ENCODE results near the gene PEX6.

DNA sequence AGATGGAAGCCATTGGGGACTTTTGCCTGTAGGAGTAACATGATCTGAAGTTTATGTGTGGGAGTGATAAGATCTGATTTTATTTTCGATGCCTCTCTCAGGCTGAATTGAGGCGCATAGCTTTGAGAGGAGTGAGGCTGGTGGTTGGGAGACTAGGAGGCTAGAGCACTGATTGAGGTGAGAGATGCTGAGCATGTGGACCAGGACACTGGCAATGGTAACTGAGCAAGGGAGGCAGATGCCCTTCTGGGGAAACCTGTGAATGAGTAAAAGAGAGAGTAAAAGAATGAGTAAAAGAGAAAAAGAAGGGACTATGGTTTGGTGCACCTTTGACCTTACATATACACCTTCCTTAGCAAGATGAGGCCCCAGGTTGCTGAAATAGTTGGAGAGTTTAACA lies 45.5 kb upstream of the PEX6 start:
- TF ChIP-seq POLR2A (IDR thresholded peaks at IDR 0.05) = no peak
- TF ChIP-seq, protein P1, sequence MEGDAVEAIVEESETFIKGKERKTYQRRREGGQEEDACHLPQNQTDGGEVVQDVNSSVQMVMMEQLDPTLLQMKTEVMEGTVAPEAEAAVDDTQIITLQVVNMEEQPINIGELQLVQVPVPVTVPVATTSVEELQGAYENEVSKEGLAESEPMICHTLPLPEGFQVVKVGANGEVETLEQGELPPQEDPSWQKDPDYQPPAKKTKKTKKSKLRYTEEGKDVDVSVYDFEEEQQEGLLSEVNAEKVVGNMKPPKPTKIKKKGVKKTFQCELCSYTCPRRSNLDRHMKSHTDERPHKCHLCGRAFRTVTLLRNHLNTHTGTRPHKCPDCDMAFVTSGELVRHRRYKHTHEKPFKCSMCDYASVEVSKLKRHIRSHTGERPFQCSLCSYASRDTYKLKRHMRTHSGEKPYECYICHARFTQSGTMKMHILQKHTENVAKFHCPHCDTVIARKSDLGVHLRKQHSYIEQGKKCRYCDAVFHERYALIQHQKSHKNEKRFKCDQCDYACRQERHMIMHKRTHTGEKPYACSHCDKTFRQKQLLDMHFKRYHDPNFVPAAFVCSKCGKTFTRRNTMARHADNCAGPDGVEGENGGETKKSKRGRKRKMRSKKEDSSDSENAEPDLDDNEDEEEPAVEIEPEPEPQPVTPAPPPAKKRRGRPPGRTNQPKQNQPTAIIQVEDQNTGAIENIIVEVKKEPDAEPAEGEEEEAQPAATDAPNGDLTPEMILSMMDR (IDR thresholded peaks at IDR 0.05) = no peak
- TF ChIP-seq EP300 (IDR thresholded peaks at IDR 0.05) = no peak
- TF ChIP-seq POLR2AphosphoS5 (IDR thresholded peaks at IDR 0.05) = no peak
